OCI-LY3 (cell line): ENCODE results near the gene PLA2G1B.

Source experiments
- H2AFZ ChIP-seq: fragments of 200-600, 300-600 bp; shearing (Covaris generic); 2 replicates; pipeline ENCODE4 v1.6.0; 2014; ENCODE audit warnings: antibody characterized with exemption, low read depth, low read length
- H3K27ac ChIP-seq: fragments of 200-600, 300-600 bp; sonication (generic); 2 replicates; pipeline ENCODE4 v1.5.1; 2014; ENCODE audit warnings: mild to moderate bottlenecking, low read length, moderate library complexity, mixed read lengths
- H3K27me3 ChIP-seq: fragments of 200-600, 300-600 bp; sonication (generic); 2 replicates; pipeline ENCODE4 v1.6.1; 2014; ENCODE audit warnings: low read depth, low read length, mixed read lengths
- H3K36me3 ChIP-seq: fragments of 200-600, 300-600 bp; sonication (generic); replicated peaks from 2 replicates; pipeline ENCODE3; 2014; ENCODE audit warnings: low read depth, low read length, mixed read lengths
- H3K4me1 ChIP-seq: fragments of 300-600, 200-600 bp; sonication (generic); 2 replicates; pipeline ENCODE4 v1.6.1; 2014; ENCODE audit warnings: low read length, mixed read lengths
- H3K4me2 ChIP-seq: fragments of 200-600, 300-600 bp; sonication (generic); 2 replicates; pipeline ENCODE4 v1.6.1; 2014; ENCODE audit warnings: low read length, mixed read lengths
- H3K4me3 ChIP-seq: fragments of 300-600, 200-600 bp; sonication (generic); 2 replicates; pipeline ENCODE4 v1.5.1; 2014; ENCODE audit warnings: antibody characterized with exemption, mild to moderate bottlenecking, low read length, moderate library complexity
- H3K79me2 ChIP-seq: fragments of 300-600, 200-600 bp; shearing (Covaris generic); 2 replicates; pipeline ENCODE4 v1.6.1; 2014; ENCODE audit warnings: mild to moderate bottlenecking, low read length, mixed read lengths
- H3K9ac ChIP-seq: fragments of 300-600, 200-600 bp; shearing (Covaris generic); 2 replicates; pipeline ENCODE4 v1.6.0; 2014; ENCODE audit warnings: mild to moderate bottlenecking, low read length, moderate library complexity
- H3K9me3 ChIP-seq: fragments of 200-600, 300-600 bp; shearing (Covaris generic); 2 replicates; pipeline ENCODE4 v1.6.1; 2014; ENCODE audit warnings: low read length, mixed read lengths; ENCODE audit not compliant: insufficient read depth
- H4K20me1 ChIP-seq: fragments of 200-600, 300-600 bp; sonication (generic); 2 replicates; pipeline ENCODE4 v1.6.1; 2016; ENCODE audit warnings: low read length, mixed read lengths; ENCODE audit not compliant: insufficient read depth
- CTCF ChIP-seq: fragments of 200-600, 300-600 bp; sonication (generic); IDR thresholded peaks from 2 replicates; pipeline ENCODE4 v1.5.1; 2014; ENCODE audit warnings: antibody characterized with exemption, low read length, low read depth
- EZH2phosphoT487 ChIP-seq: fragments of 200-600 bp; shearing (Covaris generic); IDR thresholded peaks from 2 replicates; pipeline ENCODE4 v1.6.1; 2018; ENCODE audit warnings: antibody characterized with exemption, mixed run types, low read depth

The PLA2G1B gene

DNA sequence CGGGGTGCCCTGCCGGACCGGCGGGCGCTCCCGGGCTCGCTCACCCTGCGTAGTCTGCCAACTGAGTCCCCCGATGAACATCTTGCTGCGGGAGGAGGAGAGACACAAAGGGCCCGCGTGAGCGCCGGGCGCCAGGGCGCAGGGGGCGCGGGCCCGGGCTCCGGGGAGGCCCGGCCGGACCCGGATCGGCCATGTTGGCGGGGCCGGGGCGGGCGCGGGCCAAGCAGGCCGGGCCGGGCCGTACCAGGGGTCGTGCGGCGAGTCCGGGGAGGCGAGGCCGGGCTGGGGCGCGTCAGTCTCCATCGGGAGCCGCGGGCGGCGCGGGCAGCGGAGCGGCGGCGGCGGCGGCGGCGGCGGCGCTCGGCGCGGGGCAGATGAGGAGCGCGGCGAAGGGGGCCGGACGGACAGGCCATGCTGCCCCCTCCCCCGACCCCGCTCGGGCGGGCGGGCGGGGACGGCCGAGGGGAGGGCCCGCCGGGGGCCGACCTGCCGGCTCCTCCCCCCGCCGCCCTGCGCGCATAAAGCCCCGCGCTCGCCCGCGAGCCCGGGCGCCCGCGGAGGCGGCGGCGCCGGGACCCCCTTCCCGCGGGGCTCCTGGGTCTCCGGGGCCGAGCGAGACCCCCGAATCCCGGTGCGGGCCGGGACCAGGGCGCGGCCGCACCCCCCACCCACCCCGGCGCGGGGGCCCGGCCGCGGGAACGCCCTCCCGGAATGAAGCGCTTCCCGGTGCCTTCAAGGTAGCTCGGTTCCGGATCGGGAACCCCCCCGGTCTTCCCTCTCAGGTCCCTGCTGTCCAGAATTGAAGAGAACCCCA, 41.4 kb upstream of the PLA2G1B start, which contains the start of gene MSI1:
Gene MSI1, minus strand, starts transcription at position 376 of the 814 bp plus-strand sequence. Its CDS starts 73 bp downstream, at position 303.
- Histone ChIP-seq H3K4me2 (no peak within 1 kb of the TSS), H3K4me3 (no peak within 1 kb of the TSS), H3K79me2 (no peaks in the 10 kb centered on the region), H3K9me3 (no peaks in the 10 kb centered on the region), H3K36me3 (no peaks in the 10 kb centered on the region), H3K9ac (no peak within 1 kb of the TSS), H3K27ac (no peak within 1 kb of the TSS), H3K27me3 (peaks cover 18% of the 10 kb centered on the region), H3K4me1 (no peaks in the 10 kb centered on the region), H2AFZ (no peak within 1 kb of the TSS), H4K20me1 (no peaks in the 10 kb centered on the region)
- no peak for TF ChIP-seq CTCF
- TF ChIP-seq EZH2phosphoT487, result no peak

DNA sequence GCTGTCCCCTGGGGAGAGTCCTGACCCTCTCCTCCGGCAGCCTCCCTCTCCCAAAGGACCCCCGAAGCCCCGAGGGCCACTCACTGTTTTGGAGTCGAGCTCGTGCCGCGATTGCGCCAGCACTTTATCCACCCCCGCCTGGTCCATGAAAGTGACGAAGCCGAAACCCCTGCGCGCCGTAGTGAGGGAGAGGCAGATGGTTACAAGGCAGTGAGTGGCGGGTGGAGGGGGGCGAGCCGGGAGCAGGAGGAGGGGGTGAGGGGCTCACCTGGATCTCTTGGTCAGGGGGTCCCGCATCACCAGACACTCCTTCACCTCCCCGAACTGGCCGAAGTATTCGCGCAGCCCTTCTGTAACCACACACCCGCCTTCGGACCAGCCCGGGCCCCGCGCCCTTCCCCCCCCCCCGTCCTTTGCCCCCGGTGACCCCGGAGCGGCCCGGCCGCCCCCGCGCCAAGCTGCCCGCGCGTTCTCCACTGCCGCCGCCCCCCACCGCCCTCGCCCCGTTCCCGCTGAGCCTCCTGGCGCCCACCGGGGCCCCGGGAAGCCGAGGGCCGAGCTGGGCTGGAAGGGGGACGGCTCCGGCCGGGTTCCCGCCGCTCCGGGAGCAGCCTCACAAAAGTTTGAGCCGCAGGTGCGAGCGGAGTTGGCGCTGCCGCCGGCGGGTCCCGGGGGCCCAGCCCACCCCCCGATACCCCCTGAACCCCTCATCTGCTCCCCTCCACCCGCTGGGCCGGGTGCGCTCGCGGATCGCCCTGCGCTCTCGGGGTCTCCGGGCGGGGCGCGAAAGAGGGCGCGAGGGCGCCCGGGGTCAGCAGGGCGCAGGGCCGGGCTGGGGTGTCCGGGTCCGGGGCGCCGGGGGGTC, 40.6 kb upstream of the PLA2G1B start:
- Histone ChIP-seq H3K9me3 (no peaks in the 10 kb centered on the region), H2AFZ (no peak overlapping the region), H3K4me2 (no peak overlapping the region), H3K79me2 (no peaks in the 10 kb centered on the region), H3K9ac (no peak overlapping the region), H3K4me3 (no peak overlapping the region), H3K27me3 (peaks cover 18% of the 10 kb centered on the region), H3K4me1 (no peaks in the 10 kb centered on the region), H3K27ac (no peak overlapping the region), H4K20me1 (no peaks in the 10 kb centered on the region), H3K36me3 (no peaks in the 10 kb centered on the region)
- TF ChIP-seq CTCF, result no peak
- TF ChIP-seq EZH2phosphoT487, result no peak

DNA sequence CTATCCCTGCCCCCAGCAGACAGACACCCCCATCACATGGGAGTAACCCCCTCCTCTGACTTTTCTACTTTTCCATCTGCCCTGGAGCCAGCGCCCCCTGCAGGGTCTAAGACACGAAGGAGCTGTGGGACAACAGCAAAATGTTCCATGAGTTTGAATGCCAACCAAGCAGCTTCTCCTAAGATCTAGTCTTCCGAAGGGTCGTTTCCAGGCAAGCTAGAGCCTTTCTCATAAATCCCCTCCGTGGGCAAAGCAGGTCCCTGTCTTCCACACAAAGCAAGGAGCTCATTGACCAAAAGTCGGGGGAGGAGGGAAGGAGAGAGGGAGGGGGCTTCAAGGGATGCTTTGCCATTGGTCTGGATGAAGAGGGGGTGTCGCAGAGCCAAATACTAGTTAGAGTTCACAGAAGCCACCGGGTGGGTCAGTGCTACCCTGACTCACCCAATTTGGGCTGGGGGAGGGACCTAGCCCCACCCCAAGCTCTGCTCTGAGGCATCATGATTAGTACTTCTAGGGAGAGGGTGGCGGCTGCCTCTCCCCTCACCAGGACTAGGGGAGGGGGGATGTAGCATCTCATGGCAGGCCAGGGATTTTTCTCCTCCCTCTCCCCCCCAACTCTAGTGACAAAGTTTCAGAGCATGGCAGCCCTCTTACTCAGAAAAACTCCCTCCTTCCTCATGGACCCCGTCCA, 39.8 kb upstream of the PLA2G1B start:
- no peak overlapping the region for H3K27ac ChIP-seq
- no peak overlapping the region for H3K4me3 ChIP-seq
- H3K27me3 ChIP-seq, result peaks cover 18% of the 10 kb centered on the region

More for the DNA sequence above, 39.8 kb upstream of the PLA2G1B start:
- no peaks in the 10 kb centered on the region for H3K79me2 ChIP-seq
- TF ChIP-seq EZH2phosphoT487, result no peak
- TF ChIP-seq CTCF, result peak; percentile 49
- H3K36me3 ChIP-seq, result no peaks in the 10 kb centered on the region
- no peak overlapping the region for H2AFZ ChIP-seq
- no peaks in the 10 kb centered on the region for H4K20me1 ChIP-seq
- no peaks in the 10 kb centered on the region for H3K9me3 ChIP-seq
- H3K9ac ChIP-seq, result no peak overlapping the region
- no peak overlapping the region for H3K4me2 ChIP-seq
- H3K4me1 ChIP-seq, result no peaks in the 10 kb centered on the region
